Ammon's horn (tissue), 1 donor: ENCODE data around the gene ELMO1.
A peak's percentile ranks its signal among the peaks of the same experiment; 100 is the strongest.

Source experiments
- DNase-seq: peaks from one replicate; pipeline ENCODE4 v3.0.0-alpha.2; 2016; ENCODE audit warnings: low spot score

The ELMO1 gene

DNA sequence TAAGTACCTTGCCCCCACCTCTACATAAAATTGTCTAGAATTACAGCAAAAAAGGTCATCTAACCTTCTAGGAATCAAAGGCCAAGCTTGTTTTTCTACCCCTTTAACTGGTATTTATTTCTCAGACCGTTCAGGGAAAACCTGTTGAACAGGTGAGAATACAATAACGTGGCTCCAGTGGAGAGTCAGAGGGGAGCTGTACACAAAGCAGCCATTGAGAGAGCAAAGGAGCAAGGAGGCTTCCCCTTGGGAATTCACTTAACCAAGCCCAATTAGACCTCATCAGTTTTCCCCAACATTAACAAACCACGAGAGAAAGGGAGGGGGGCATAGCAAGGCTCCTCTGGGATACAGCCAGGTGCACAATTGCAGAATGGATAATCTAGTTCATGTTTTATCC is 101.9 kb downstream of the ELMO1 start:
- DNase-seq = no peak

GRCh38 chr7:37344886-37345579 is 103.6 kb downstream of the ELMO1 start:
- DNase-seq = no peak

GRCh38 chr7:37342688-37343471 is 105.8 kb downstream of the ELMO1 start:
- peak; percentile 47 for DNase-seq

DNA sequence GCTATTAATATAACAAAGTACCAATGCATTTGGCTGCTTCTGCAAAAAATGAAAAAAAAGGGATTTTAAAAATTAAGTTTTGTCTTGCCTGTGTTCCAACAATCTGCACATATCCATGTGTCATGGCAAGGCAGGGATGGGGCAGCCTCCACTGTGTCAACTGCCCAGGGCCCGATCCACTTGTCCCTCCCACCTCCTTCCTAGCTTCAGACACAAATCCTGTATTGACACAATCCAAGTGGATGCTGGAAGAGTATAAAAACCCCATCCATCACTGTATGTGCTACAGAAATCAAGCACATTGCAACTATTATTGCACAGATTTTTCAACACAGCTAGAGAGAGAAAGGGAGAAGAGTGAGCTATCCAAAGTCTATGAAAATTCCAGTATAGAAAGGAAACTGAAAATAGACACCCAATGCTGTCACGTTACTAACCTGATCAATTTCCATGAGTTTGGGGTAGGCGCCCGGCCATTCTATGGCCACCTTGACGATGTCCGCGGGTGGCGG is 106.4 kb downstream of the ELMO1 start:
- no peak for DNase-seq

- DNase-seq = no peak
Measured at GRCh38 chr7:37341033-37341630, 107.5 kb downstream of the ELMO1 start.

GRCh38 chr7:37338966-37339365 is 109.7 kb downstream of the ELMO1 start:
- no peak for DNase-seq

DNA sequence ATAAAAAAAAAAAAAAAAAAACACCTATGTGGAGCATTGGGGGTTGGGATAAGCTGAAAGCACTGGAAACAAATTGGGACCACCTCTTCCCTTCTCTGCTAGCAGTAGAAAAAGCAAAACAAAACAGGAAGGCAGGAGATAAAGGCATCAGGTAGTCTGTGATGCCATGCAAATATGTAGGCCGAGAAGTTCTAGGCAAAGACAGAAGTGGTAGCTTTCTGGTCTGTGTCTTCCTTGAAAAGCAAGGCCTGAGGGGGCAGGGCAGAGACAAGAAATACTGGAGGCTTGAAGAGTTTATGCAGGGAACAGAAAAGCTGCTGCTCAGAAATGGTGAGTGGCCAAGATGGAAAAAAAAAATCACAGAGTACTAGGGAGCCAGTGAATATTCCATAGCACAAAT is 111.1 kb downstream of the ELMO1 start:
- no peak for DNase-seq

DNA sequence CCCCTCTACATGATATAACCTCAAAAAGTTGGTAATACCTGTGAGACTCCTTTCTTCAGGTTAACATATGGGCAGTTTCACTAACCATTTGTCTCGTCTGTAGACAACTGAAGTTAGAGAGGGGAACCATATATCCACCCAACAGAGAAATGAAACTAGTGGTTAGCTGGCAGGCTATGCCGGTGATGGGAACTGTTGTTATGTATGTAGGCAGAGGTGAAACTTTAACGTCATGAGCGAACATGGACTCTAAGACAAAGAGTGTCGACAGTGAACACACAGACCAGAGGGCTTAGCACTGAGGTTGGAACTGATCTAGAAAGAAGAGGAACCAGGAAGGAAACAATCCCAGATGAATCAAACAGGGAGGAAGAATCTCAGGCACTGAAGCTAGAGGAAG is 112.4 kb downstream of the ELMO1 start:
- DNase-seq = peak; percentile 59

- no peak for DNase-seq
Measured at GRCh38 chr7:37333075-37333474, 115.6 kb downstream of the ELMO1 start.

DNA sequence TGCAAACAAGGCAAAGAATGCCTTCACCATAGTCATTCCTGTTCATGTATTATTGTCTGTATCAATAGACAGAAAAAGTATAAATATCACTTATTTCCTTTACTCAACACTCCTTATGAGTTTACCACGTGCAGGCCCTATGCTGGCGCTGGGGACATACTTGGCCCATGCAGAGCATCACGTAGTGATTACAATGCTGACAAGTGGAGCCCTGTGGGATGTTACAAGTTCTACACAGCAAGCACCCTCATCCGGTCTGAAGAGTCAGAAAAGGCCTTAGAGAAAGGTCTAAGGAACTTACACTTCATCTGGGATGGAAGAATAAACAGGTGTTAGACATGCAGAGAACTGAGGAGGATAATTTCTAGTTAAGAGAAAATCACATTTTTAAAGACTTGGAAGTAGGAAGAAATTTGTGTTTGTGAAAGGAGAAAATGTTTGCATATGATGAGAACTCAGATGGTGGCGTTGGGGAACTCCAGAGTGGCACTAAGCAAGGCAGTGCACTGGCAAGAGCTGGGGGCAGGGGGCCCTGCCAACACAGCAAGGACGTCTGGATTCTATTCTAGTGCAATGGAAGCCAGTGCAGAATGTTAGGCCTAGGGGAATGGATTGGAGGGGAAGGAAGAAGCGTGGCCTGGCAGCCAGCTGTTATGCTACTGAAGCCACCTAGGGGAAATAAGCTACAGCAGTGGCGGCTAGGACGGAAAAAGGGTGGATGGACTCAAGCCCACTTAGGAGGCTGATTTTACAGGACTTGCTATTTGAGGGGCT is 116.2 kb downstream of the ELMO1 start:
- no peak for DNase-seq

DNA sequence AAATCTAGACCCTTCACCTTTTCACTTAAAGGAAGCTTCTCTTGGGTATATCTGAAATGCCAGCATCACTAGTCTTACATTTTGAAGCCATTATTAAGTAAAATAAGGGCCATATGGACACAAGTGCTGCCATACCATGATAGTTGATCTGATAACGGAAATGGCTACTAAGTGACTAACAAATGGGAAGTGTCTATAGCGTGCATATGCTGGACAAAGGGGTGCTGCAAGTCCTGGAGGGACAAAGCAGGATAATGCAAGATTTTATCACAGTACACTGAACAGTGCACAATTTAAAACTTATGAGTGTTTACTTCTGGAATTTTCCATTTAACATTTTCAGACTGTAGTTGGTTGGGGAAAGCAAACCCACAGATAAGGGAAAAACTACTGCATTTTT is 117.9 kb downstream of the ELMO1 start:
- no peak for DNase-seq

DNA sequence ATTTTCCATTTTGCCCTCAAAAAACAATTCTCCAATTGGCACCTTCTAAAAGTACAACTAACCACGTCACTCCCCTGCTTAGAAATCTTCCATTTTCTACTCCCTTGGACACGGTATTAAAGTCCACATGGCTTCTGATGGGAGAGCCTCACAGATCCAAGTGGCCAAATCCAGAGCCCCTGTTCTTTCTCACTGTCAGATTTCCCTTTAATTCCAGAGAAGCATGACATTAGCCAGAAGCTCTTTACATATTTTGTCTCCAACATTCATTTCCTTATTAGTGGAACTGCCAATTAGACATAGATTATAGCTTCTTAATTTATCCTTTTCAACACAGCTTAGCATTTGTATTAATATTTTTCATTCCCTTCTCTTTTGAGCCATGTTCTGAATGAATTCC is 118.7 kb downstream of the ELMO1 start:
- no peak for DNase-seq

DNA sequence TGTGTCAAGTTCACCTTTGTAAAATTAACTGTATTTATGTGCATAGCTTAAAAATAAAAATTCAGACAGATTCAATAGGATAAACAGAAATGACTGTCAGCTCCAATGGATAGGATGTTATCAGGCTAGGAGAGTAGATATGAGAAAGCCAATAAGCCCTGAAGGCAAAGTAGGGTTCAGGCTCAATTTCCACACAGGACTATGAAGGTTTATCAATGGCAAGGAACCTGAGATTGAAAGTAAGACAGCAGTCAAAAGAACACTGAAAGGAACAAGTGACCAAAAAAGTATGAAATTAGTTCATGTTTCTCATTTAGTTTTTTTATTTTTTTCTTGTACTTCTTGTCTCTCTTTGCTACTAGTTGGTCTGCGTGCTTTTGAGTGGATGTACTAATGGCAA is 121.4 kb downstream of the ELMO1 start:
- no peak for DNase-seq

GRCh38 chr7:37323966-37324365 is 124.7 kb downstream of the ELMO1 start:
- DNase-seq = no peak

- no peak for DNase-seq
Measured at GRCh38 chr7:37322831-37323230, 125.8 kb downstream of the ELMO1 start.

GRCh38 chr7:37320848-37321468 is 127.7 kb downstream of the ELMO1 start:
- DNase-seq = peak; percentile 58

GRCh38 chr7:37320140-37320847 is 128.4 kb downstream of the ELMO1 start:
- peak; percentile 47 for DNase-seq

DNA sequence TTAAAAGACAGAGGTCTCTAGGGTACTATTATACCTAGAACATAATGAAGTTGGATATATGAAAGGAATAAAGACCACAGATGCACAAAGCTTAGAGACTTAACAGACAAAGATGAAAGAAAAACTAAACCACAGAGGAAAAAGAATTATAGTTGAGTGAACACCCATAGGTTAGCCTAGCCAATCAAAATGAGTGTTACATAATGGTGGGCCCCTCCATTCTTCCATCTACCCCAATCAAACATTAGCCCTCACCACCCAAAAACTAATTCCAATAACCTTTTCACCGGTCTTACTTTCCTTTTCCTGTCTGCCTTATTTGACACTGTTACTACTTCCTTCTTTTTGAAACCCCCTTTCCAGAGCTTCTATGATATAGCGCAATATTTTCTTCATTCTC is 130.1 kb downstream of the ELMO1 start:
- DNase-seq = no peak

- DNase-seq = peak; percentile 24
Measured at GRCh38 chr7:37315772-37316715, 132.6 kb downstream of the ELMO1 start.

- DNase-seq = no peak
Measured at GRCh38 chr7:37312608-37313007, 136.1 kb downstream of the ELMO1 start.
